Measurements from ENCODE around the gene ZBTB7C.

DNA sequence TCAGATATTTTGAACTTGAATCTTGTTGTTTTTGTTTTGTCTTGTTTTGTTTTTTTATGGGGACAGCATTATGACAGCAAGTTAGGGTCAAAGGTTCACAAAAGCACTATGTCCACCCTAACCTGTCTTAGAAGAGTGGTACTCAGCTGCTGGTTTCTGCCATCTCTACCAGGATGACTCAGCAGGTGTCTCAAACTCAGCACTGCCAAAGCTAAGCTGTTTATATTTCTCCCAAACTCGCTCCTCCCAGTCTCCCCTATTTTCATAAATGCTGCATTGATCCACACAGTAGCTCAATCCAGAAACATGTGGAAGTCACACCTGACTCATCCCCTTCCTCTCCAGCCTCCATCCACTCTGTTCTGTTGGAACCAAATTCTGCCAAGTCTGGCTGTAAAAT lies 134.9 kb downstream of the ZBTB7C start:
- TF ChIP-seq MYC (IDR thresholded peaks at IDR 0.05; ENCODE audit: borderline replicate concordance, low read length) (no peak), POLR2A (IDR thresholded peaks at IDR 0.05; ENCODE audit: low read length) (no peak), PHF8 (IDR thresholded peaks at IDR 0.05; ENCODE audit: borderline replicate concordance, low read depth) (no peak), BHLHE40 (IDR thresholded peaks at IDR 0.05; ENCODE audit: low read depth, low read length) (no peak), EP300 (IDR thresholded peaks at IDR 0.05) (no peak)
- TF ChIP-seq, protein P1, sequence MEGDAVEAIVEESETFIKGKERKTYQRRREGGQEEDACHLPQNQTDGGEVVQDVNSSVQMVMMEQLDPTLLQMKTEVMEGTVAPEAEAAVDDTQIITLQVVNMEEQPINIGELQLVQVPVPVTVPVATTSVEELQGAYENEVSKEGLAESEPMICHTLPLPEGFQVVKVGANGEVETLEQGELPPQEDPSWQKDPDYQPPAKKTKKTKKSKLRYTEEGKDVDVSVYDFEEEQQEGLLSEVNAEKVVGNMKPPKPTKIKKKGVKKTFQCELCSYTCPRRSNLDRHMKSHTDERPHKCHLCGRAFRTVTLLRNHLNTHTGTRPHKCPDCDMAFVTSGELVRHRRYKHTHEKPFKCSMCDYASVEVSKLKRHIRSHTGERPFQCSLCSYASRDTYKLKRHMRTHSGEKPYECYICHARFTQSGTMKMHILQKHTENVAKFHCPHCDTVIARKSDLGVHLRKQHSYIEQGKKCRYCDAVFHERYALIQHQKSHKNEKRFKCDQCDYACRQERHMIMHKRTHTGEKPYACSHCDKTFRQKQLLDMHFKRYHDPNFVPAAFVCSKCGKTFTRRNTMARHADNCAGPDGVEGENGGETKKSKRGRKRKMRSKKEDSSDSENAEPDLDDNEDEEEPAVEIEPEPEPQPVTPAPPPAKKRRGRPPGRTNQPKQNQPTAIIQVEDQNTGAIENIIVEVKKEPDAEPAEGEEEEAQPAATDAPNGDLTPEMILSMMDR (IDR thresholded peaks at IDR 0.05), result no peak

Measured in A549 (cell line).